ENCODE data around the gene MPPED2.

The MPPED2 gene

GRCh38 chr11:30543066-30543465, 43.1 kb downstream of the MPPED2 start:
- Histone ChIP-seq H3K9me2 (replicated peaks; ENCODE audit: insufficient read depth, low read length) (no peaks in the 10 kb centered on the region), H3K4me1 (ENCODE audit: low read length) (no peaks in the 10 kb centered on the region), H3K9ac (ENCODE audit: low read length) (no peak overlapping the region), H3F3A (ENCODE audit: insufficient read depth, low read length) (no peaks in the 10 kb centered on the region), H3K4me2 (ENCODE audit: low read depth, low read length) (no peak overlapping the region), H3K36me3 (replicated peaks; ENCODE audit: insufficient read depth, low read length) (no peaks in the 10 kb centered on the region), H3K9me3 (replicated peaks; ENCODE audit: insufficient read depth, low read length) (no peaks in the 10 kb centered on the region), H3K79me2 (ENCODE audit: low read length) (no peaks in the 10 kb centered on the region), H4K20me1 (ENCODE audit: insufficient read depth, low read length) (no peaks in the 10 kb centered on the region), H3K27me3 (replicated peaks; ENCODE audit: insufficient read depth, low read length) (no peaks in the 10 kb centered on the region), H3K4me3 (ENCODE audit: low read length) (no peak overlapping the region), H2AFZ (ENCODE audit: low read length) (no peak overlapping the region), H3K27ac (ENCODE audit: low read length) (no peak overlapping the region)
- no peak for DNase-seq
- TF ChIP-seq EZH2phosphoT487 (IDR thresholded peaks at IDR 0.05; ENCODE audit: low read length) (no peak), CTCF (IDR thresholded peaks at IDR 0.05; ENCODE audit: low read length) (no peak), EZH2 (optimal IDR thresholded peaks at IDR 0.05; ENCODE audit: low read depth, low read length) (no peak)

- no peaks in the 10 kb centered on the region for H3K79me2 ChIP-seq (ENCODE audit: low read length)
Observed at GRCh38 chr11:30540781-30541180, 45.4 kb downstream of the MPPED2 start.

DNA sequence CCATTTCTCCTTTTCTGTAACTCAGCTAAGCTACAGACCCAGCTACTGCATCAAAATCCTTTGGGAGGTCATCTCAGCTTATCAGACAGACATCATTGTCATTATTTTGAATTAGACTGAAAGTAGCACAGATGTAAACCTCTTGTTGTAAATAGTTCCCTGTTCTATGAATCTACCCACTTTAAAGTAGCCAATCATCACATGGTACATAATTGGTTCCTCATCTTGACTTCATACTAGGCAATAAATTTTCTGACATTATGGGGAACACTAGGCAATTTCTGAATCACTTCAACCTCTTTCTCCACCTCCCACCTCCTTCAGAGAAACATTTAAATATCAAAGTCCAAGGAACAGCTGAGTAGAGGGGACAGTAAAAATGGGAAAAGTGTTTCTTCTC, 47.9 kb downstream of the MPPED2 start:
- Histone ChIP-seq H2AFZ (ENCODE audit: low read length) (no peak overlapping the region), H3K4me1 (ENCODE audit: low read length) (no peaks in the 10 kb centered on the region), H4K20me1 (ENCODE audit: insufficient read depth, low read length) (no peaks in the 10 kb centered on the region), H3K79me2 (ENCODE audit: low read length) (no peaks in the 10 kb centered on the region), H3F3A (ENCODE audit: insufficient read depth, low read length) (no peaks in the 10 kb centered on the region), H3K27ac (ENCODE audit: low read length) (no peak overlapping the region), H3K36me3 (replicated peaks; ENCODE audit: insufficient read depth, low read length) (no peaks in the 10 kb centered on the region), H3K9ac (ENCODE audit: low read length) (no peak overlapping the region), H3K9me3 (replicated peaks; ENCODE audit: insufficient read depth, low read length) (no peaks in the 10 kb centered on the region), H3K27me3 (replicated peaks; ENCODE audit: insufficient read depth, low read length) (no peaks in the 10 kb centered on the region), H3K4me2 (ENCODE audit: low read depth, low read length) (no peak overlapping the region), H3K4me3 (ENCODE audit: low read length) (no peak overlapping the region), H3K9me2 (replicated peaks; ENCODE audit: insufficient read depth, low read length) (no peaks in the 10 kb centered on the region)
- no peak for DNase-seq
- TF ChIP-seq CTCF (IDR thresholded peaks at IDR 0.05; ENCODE audit: low read length) (no peak), EZH2 (optimal IDR thresholded peaks at IDR 0.05; ENCODE audit: low read depth, low read length) (no peak), EZH2phosphoT487 (IDR thresholded peaks at IDR 0.05; ENCODE audit: low read length) (no peak)

More at GRCh38 chr11:30540781-30541180, 45.4 kb downstream of the MPPED2 start:
- Histone ChIP-seq H3K9me3 (replicated peaks; ENCODE audit: insufficient read depth, low read length) (no peaks in the 10 kb centered on the region), H3K4me2 (ENCODE audit: low read depth, low read length) (no peak overlapping the region), H3F3A (ENCODE audit: insufficient read depth, low read length) (no peaks in the 10 kb centered on the region), H3K27ac (ENCODE audit: low read length) (no peak overlapping the region), H3K4me1 (ENCODE audit: low read length) (no peaks in the 10 kb centered on the region), H4K20me1 (ENCODE audit: insufficient read depth, low read length) (no peaks in the 10 kb centered on the region), H3K27me3 (replicated peaks; ENCODE audit: insufficient read depth, low read length) (no peaks in the 10 kb centered on the region), H3K9me2 (replicated peaks; ENCODE audit: insufficient read depth, low read length) (no peaks in the 10 kb centered on the region), H3K9ac (ENCODE audit: low read length) (no peak overlapping the region), H3K4me3 (ENCODE audit: low read length) (no peak overlapping the region), H2AFZ (ENCODE audit: low read length) (no peak overlapping the region), H3K36me3 (replicated peaks; ENCODE audit: insufficient read depth, low read length) (no peaks in the 10 kb centered on the region)
- DNase-seq: no peak
- TF ChIP-seq EZH2phosphoT487 (IDR thresholded peaks at IDR 0.05; ENCODE audit: low read length) (no peak), EZH2 (optimal IDR thresholded peaks at IDR 0.05; ENCODE audit: low read depth, low read length) (no peak), CTCF (IDR thresholded peaks at IDR 0.05; ENCODE audit: low read length) (no peak)
